GM15510 (cell line): ENCODE data around the gene AP4E1.

Experiments used
- POLR2A ChIP-seq: IDR thresholded peaks from 3 replicates; pipeline ENCODE4 v1.6.1; 2011; ENCODE audit warnings: borderline replicate concordance; ENCODE audit not compliant: insufficient read length; ENCODE audit errors: extremely low read depth

The AP4E1 gene

GRCh38 chr15:50908209-50909009 lies at the start of gene AP4E1:
AP4E1 (plus strand) TSS chr15:50908683; CDS start chr15:50908779, 96 bp downstream.
- TF ChIP-seq POLR2A = peak; percentile 74

- TF ChIP-seq POLR2A = no peak
These were observed 47.7 kb upstream of the AP4E1 start for GRCh38 chr15:50860824-50861223.

- no peak for TF ChIP-seq POLR2A
These were observed 45.9 kb upstream of the AP4E1 start for GRCh38 chr15:50862553-50862952.

- no peak for TF ChIP-seq POLR2A
These were observed 43.6 kb upstream of the AP4E1 start for GRCh38 chr15:50864873-50865272.

- TF ChIP-seq POLR2A = no peak
These were observed 42.7 kb upstream of the AP4E1 start for GRCh38 chr15:50865515-50866353.

- no peak for TF ChIP-seq POLR2A
These were observed 36.7 kb upstream of the AP4E1 start for GRCh38 chr15:50871832-50872231.

GRCh38 chr15:50872832-50873426 lies 35.6 kb upstream of the AP4E1 start:
- TF ChIP-seq POLR2A = no peak

- TF ChIP-seq POLR2A = no peak
These were observed 34.5 kb upstream of the AP4E1 start for GRCh38 chr15:50873935-50874361.

- TF ChIP-seq POLR2A = no peak
These were observed 32.1 kb upstream of the AP4E1 start for GRCh38 chr15:50876260-50876988.

- TF ChIP-seq POLR2A = no peak
These were observed 31.5 kb upstream of the AP4E1 start for GRCh38 chr15:50876989-50877360.

GRCh38 chr15:50879016-50879617 lies 29.4 kb upstream of the AP4E1 start:
- no peak for TF ChIP-seq POLR2A

GRCh38 chr15:50880206-50880605 lies 28.3 kb upstream of the AP4E1 start:
- TF ChIP-seq POLR2A = no peak

- no peak for TF ChIP-seq POLR2A
These were observed 27.8 kb upstream of the AP4E1 start for GRCh38 chr15:50880651-50881114.
